ENCODE measurements around the gene PRR15.
A peak's percentile ranks its signal among the peaks of the same experiment; 100 is the strongest.
"Not testable (repeated sequence)": the region's sequence is repeated elsewhere in the genome, so short reads cannot be mapped to it uniquely, and the experiment has no call there.

The PRR15 gene, protein sequence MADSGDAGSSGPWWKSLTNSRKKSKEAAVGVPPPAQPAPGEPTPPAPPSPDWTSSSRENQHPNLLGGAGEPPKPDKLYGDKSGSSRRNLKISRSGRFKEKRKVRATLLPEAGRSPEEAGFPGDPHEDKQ

GRCh38 chr7:29563590-29564495 lies at the start of gene PRR15:
Gene PRR15, plus strand, starts transcription at chr7:29563835. Its CDS starts 2,495 bp downstream, at chr7:29566330.
- peak; percentile 98 for DNase-seq

GRCh38 chr7:29516491-29516890 lies 47.1 kb upstream of the PRR15 start:
- no peak for DNase-seq

- DNase-seq = no peak
Observed at GRCh38 chr7:29518616-29519015, 45.0 kb upstream of the PRR15 start.

DNA sequence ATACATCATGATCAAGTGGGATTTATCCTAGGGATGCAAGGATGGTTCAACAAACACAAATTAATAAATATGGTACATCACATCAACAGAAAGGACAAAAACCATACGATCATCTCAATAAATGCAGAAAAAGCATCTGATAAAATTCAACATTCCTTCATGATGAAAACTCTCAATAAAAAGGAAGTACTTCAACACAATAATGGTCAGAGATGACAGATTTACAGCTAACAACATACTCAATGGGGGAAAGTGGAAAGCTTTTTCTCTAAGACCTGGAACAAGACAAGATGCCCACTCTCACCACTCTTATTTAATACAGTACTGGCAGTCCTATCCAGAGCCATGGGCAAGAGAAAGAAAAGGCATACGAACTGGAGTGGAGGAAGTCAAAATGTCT lies 39.9 kb upstream of the PRR15 start:
- no peak for DNase-seq

DNA sequence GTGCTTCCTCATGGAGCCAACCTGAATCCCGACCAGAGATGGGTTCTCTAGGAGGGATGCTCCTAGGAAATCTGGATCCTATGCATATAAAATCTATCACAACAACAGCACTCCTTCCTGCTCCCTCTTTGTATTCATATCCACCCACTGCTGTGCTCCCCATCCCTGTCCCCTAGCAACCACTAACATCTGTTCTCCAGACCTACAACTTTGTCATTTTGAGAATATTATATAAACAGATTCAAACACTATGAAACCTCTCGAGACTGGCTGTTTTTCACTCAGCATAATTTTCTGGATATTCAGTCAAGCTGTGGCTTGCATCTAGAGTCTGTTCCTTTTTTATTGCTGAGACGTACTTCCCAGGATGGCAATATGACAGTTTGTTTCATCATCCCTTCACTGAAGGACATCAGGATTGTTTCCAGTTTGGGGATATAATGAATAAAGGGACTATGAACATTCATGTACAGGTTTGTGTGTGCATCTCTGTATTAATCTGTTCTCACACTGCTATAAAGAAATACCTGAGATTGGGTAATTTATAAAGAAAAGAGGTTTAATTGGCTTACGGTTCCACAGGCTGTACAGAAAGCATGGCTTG lies 36.0 kb upstream of the PRR15 start:
- no peak for DNase-seq

GRCh38 chr7:29528526-29528925 lies 35.1 kb upstream of the PRR15 start:
- DNase-seq = not testable (repeated sequence)

GRCh38 chr7:29538389-29538788 lies 25.2 kb upstream of the PRR15 start:
- DNase-seq = peak; percentile 93

GRCh38 chr7:29539471-29539870 lies 24.2 kb upstream of the PRR15 start:
- DNase-seq = peak; percentile 62

GRCh38 chr7:29547421-29547820 lies 16.2 kb upstream of the PRR15 start:
- no peak for DNase-seq

DNA sequence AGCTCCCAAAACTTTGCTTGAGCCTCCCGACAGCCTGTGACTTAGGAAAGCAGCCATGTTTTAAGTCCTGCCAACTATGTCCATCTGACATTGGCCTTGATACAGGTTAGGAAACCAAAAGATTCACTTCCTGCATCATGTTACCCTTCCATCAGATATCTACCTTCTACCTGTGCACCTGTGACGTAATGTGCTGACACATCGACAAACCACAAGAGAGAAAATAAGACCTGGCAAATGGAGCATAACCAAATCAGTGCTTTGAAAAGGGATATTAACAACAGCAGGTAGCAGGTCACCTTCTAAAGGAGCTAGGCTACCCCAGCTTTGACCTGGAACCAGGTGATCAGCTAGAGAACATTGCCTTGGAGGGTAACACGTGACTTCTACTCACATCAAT lies 14.8 kb upstream of the PRR15 start:
- no peak for DNase-seq

DNA sequence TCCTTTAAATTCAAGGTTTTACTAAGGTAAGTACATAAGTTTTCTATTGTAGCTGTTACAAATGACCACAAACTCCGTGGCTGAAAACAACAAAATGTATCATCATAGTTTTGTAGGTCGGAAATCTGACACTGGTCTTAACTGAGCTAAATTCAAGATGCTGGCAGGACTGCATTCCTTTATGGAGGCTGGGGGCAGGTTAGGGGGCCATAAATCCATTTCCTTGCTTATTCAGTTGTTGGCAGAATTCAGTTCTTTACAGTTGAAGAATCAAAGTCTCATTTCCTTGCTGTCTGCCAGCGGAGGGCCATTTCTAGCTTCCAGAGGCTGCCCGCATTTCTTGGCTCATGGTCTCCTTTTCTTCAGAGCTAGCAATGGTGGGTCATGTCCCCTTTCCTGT lies 11.2 kb upstream of the PRR15 start:
- DNase-seq = no peak

DNA sequence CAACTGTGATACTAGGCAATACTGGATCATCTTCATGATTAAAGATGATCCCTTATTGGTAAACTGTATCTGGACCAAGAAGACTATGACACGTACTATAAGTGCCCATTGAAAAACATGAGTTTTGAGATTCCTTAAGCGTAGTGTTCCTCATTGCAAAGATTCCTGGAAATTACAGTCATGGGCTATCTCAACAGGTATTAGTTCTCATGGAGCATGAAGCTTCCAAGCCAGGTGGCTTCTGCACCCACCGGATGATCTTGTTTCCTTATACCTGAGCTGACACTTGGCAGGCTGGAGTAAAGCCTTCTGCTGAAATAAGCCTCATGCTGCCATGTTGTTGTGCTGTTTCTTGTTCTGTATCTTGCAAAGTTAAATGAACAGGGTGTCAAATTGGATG lies 8.6 kb upstream of the PRR15 start:
- DNase-seq = no peak

GRCh38 chr7:29556405-29557195 lies 7.0 kb upstream of the PRR15 start:
- no peak for DNase-seq

GRCh38 chr7:29557954-29558353 lies 5.7 kb upstream of the PRR15 start:
- DNase-seq = no peak

DNA sequence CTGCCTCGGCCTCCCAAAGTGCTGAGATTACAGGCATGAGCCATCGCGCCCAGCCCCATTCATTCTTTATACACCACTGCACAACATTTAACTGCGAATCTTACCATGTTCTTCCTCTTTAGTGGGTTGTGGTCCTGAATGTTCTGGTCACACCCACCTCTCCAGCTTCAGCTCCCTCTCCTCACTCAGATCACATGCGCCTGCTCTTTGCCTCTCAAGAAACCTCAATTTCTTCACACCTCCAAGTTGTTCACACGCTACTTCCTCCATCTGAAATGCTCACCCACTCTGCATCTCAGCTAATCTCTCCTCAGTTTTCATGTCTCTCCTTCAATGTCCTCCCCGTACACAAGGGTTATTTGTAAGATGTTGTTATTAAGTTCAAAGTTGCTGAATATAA lies 2.4 kb upstream of the PRR15 start:
- no peak for DNase-seq

DNA sequence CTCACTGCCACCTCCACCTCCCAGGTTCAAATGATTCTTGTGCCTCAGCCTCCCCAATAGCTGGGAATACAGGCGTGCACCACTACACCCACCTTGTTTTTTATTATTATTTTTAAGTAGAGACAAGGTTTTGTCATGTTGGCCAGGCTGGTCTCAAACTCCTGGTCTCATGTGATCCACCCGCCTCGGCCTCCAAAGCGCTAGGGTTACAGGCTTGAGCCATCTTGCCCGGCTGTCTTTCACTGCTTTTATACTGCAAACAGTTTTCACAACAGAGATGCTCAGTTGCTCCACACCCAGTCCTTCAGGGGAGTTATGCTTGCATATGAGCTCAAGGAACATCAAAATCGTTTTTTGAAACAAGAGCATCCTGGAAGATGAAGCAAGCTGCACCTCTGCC lies 1.3 kb upstream of the PRR15 start:
- peak; percentile 21 for DNase-seq

- DNase-seq = peak; percentile 90
Observed at GRCh38 chr7:29564496-29565223, 1.0 kb downstream of the PRR15 start.

- no peak for DNase-seq
Observed at GRCh38 chr7:29565224-29565630, 1.6 kb downstream of the PRR15 start.

DNA sequence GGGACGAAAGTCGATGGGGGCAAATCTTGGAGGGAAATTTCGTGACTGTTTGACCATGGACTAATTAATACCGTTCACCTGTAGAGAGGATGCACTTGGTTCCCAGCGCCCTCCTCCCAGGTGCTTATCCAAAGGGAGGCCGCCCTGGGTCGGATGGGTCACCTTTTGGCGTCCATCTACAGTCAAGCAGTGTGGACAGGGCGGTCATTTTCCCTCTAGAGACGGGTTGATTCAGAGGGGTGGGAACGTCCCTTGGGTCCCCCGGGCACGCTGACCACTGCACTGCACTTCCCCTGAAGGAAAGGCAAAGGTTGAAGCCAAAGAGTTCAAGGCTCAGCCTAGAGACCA lies 2.0 kb downstream of the PRR15 start:
- no peak for DNase-seq

- no peak for DNase-seq
Observed at GRCh38 chr7:29565982-29566746, 2.5 kb downstream of the PRR15 start.

DNA sequence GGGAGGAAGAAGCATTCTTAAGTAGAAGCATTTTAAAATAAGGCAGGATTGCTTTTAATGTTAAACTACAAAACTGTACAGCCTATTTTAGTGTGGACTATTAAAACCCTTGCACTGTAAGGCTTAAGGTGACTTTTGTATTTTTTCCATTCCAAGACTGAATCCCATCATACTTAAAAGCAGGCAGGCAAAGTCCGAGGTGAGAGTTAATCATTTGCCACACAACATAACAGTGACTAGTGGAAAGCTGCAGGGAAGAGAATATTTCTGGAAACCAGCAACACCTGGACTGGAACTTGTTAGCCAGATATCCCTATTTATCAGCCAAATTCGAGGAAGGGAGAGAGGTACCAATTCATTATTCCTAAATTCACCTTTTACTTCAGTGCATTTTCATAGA lies 3.5 kb downstream of the PRR15 start:
- DNase-seq = no peak

- peak; percentile 90 for DNase-seq
Observed at GRCh38 chr7:29569648-29570047, 6.0 kb downstream of the PRR15 start.
